Esophagus mucosa (tissue), 1 donor: Measurements from ENCODE around the gene INS. TPM values are rescaled to one million over a fixed set of nuclear protein-coding genes. Genes with fewer than 3 reads are reported as not detected.
"Not testable (repeated sequence)": the region's sequence is repeated elsewhere in the genome, so short reads cannot be mapped to it uniquely, and the experiment has no call there.

ENCODE experiments used
- ATAC-seq: fragments of 200-7000 bp; cut with Tn5 transposase; one replicate; pipeline ENCODE4 v1.9.1; 2020
- total RNA-seq: library from RNA; stranded (reverse); gene quantifications from one replicate; pipeline ENCODE4 v1.2.4, GENCODE V29; 2023
- donor health status: DM: yes; HTN: yes; CAD: no.

Gene INS
- total RNA-seq, 1 donor from 2014 or later: not detected

- no peak for ATAC-seq
These were observed 37.8 kb upstream of the INS start for GRCh38 chr11:2198621-2199365.

GRCh38 chr11:2197771-2198520 lies 36.9 kb upstream of the INS start:
- no peak for ATAC-seq

GRCh38 chr11:2196970-2197770 lies 36.2 kb upstream of the INS start:
- ATAC-seq: peak; percentile 78

GRCh38 chr11:2195756-2196088 lies 34.7 kb upstream of the INS start:
- ATAC-seq: no peak

- no peak for ATAC-seq
These were observed 34.1 kb upstream of the INS start for GRCh38 chr11:2194877-2195755.

- not testable (repeated sequence) for ATAC-seq
These were observed 33.0 kb upstream of the INS start for GRCh38 chr11:2193888-2194595.

GRCh38 chr11:2193099-2193887 lies 32.3 kb upstream of the INS start:
- ATAC-seq: no peak

- ATAC-seq: no peak
These were observed 31.4 kb upstream of the INS start for GRCh38 chr11:2192435-2192834.

- ATAC-seq: no peak
These were observed 30.9 kb upstream of the INS start for GRCh38 chr11:2191883-2192282.

- ATAC-seq: no peak
These were observed 29.9 kb upstream of the INS start for GRCh38 chr11:2190657-2191471.

GRCh38 chr11:2189938-2190656 lies 29.1 kb upstream of the INS start:
- no peak for ATAC-seq

GRCh38 chr11:2188745-2189144 lies 27.7 kb upstream of the INS start:
- ATAC-seq: no peak

- no peak for ATAC-seq
These were observed 26.3 kb upstream of the INS start for GRCh38 chr11:2187280-2187707.

- peak; percentile 48 for ATAC-seq
These were observed 25.8 kb upstream of the INS start for GRCh38 chr11:2186669-2187279.

- ATAC-seq: no peak
These were observed 24.5 kb upstream of the INS start for GRCh38 chr11:2185324-2186085.

GRCh38 chr11:2182692-2183474 lies 21.9 kb upstream of the INS start:
- ATAC-seq: no peak

GRCh38 chr11:2182075-2182474 lies 21.1 kb upstream of the INS start:
- no peak for ATAC-seq
